Measurements from ENCODE around the gene MPP3. TPM values are rescaled to one million over a fixed set of nuclear protein-coding genes. Genes with fewer than 3 reads are reported as not detected.

Gene MPP3
- total and polyA plus RNA-seq, 4 donors: 9.9 to 38.7 (median 24.6) TPM

GRCh38 chr17:43771463-43771862, 61.5 kb downstream of the MPP3 start:
- DNase-seq (no peak), ATAC-seq (ENCODE audit: insufficient read depth, low FRiP score) (no peak)
- Histone ChIP-seq H3K4me1 (ENCODE audit: control insufficient read depth in 5 of 5, insufficient read depth in 5 of 5, low read length in 5 of 5) (peaks cover 0 to 7% (median 0%) of the 10 kb centered on the region in 5 donors), H3K9me3 (ENCODE audit: control insufficient read depth in 4 of 4, insufficient read depth in 3 of 4, low read length in 3 of 4) (no peaks in the 10 kb centered on the region), H3K27me3 (ENCODE audit: control insufficient read depth in 3 of 3, insufficient read depth in 3 of 3, low read length in 2 of 3) (no peaks in the 10 kb centered on the region), H3K27ac (ENCODE audit: low read depth in 1 of 2, low read length in 1 of 2) (no peak overlapping the region), H3K36me3 (ENCODE audit: control insufficient read depth in 4 of 4, insufficient read depth in 4 of 4, low read length in 4 of 4) (peaks cover 28 to 57% (median 29%) of the 10 kb centered on the region in 4 donors), H3K4me3 (no peak overlapping the region), H3K9ac (ENCODE audit: insufficient read depth in 1 of 2, low read length in 2 of 2) (no peak overlapping the region)
- WGBS, 2 donors: 92 to 96% methylated on average over 9 of the region's 9 CpGs
- no peak for TF ChIP-seq CTCF (IDR thresholded peaks at IDR 0.05; ENCODE audit: control extremely low read depth, extremely low read depth)

GRCh38 chr17:43770957-43771356, 62.0 kb downstream of the MPP3 start:
- Histone ChIP-seq H3K27ac (ENCODE audit: low read depth in 1 of 2, low read length in 1 of 2) (no peak overlapping the region), H3K27me3 (ENCODE audit: control insufficient read depth in 3 of 3, insufficient read depth in 3 of 3, low read length in 2 of 3) (no peaks in the 10 kb centered on the region), H3K9me3 (ENCODE audit: control insufficient read depth in 4 of 4, insufficient read depth in 3 of 4, low read length in 3 of 4) (no peaks in the 10 kb centered on the region), H3K9ac (ENCODE audit: insufficient read depth in 1 of 2, low read length in 2 of 2) (no peak overlapping the region), H3K4me1 (ENCODE audit: control insufficient read depth in 5 of 5, insufficient read depth in 5 of 5, low read length in 5 of 5) (peaks cover 0 to 3% (median 0%) of the 10 kb centered on the region in 5 donors), H3K4me3 (no peak overlapping the region), H3K36me3 (ENCODE audit: control insufficient read depth in 4 of 4, insufficient read depth in 4 of 4, low read length in 4 of 4) (peaks cover 28 to 53% (median 29%) of the 10 kb centered on the region in 4 donors)
- ATAC-seq (ENCODE audit: insufficient read depth, low FRiP score) (no peak), DNase-seq (no peak)
- no peak for TF ChIP-seq CTCF (IDR thresholded peaks at IDR 0.05; ENCODE audit: control extremely low read depth, extremely low read depth)
- WGBS, 2 donors: 95 to 97% methylated on average over 2 of the region's 2 CpGs

GRCh38 chr17:43769859-43770258, 63.1 kb downstream of the MPP3 start:
- no peak for DNase-seq
- H3K4me3 ChIP-seq: no peak overlapping the region
- 93 to 94% methylated on average over 11 of the region's 11 CpGs for WGBS, 2 donors
- peaks cover 0 to 3% (median 0%) of the 10 kb centered on the region in 5 donors for H3K4me1 ChIP-seq (ENCODE audit: control insufficient read depth in 5 of 5, insufficient read depth in 5 of 5, low read length in 5 of 5)
- ATAC-seq (ENCODE audit: insufficient read depth, low FRiP score): no peak
- peaks cover 22 to 47% (median 29%) of the 10 kb centered on the region in 4 donors for H3K36me3 ChIP-seq (ENCODE audit: control insufficient read depth in 4 of 4, insufficient read depth in 4 of 4, low read length in 4 of 4)
- no peak overlapping the region for H3K9ac ChIP-seq (ENCODE audit: insufficient read depth in 1 of 2, low read length in 2 of 2)
- no peak for TF ChIP-seq CTCF (IDR thresholded peaks at IDR 0.05; ENCODE audit: control extremely low read depth, extremely low read depth)
- no peaks in the 10 kb centered on the region for H3K27me3 ChIP-seq (ENCODE audit: control insufficient read depth in 3 of 3, insufficient read depth in 3 of 3, low read length in 2 of 3)
- H3K27ac ChIP-seq (ENCODE audit: low read depth in 1 of 2, low read length in 1 of 2): no peak overlapping the region
- no peaks in the 10 kb centered on the region for H3K9me3 ChIP-seq (ENCODE audit: control insufficient read depth in 4 of 4, insufficient read depth in 3 of 4, low read length in 3 of 4)

- Histone ChIP-seq H3K9me3 (ENCODE audit: control insufficient read depth in 4 of 4, insufficient read depth in 3 of 4, low read length in 3 of 4) (no peaks in the 10 kb centered on the region), H3K27me3 (ENCODE audit: control insufficient read depth in 3 of 3, insufficient read depth in 3 of 3, low read length in 2 of 3) (no peaks in the 10 kb centered on the region), H3K4me3 (no peak overlapping the region), H3K9ac (ENCODE audit: insufficient read depth in 1 of 2, low read length in 2 of 2) (no peak overlapping the region), H3K36me3 (ENCODE audit: control insufficient read depth in 4 of 4, insufficient read depth in 4 of 4, low read length in 4 of 4) (peaks cover 20 to 43% (median 27%) of the 10 kb centered on the region in 4 donors), H3K27ac (ENCODE audit: low read depth in 1 of 2, low read length in 1 of 2) (no peak overlapping the region), H3K4me1 (ENCODE audit: control insufficient read depth in 5 of 5, insufficient read depth in 5 of 5, low read length in 5 of 5) (peaks cover 0 to 3% (median 0%) of the 10 kb centered on the region in 5 donors)
- DNase-seq (no peak), ATAC-seq (ENCODE audit: insufficient read depth, low FRiP score) (no peak)
- TF ChIP-seq CTCF (IDR thresholded peaks at IDR 0.05; ENCODE audit: control extremely low read depth, extremely low read depth): no peak
- 77 to 83% methylated on average over 16 of the region's 16 CpGs for WGBS, 2 donors
Observed at GRCh38 chr17:43769426-43769825, 63.5 kb downstream of the MPP3 start.

All from lung (tissue), 12 donors.